MV-4-11 (cell line): ENCODE results near the gene TBC1D30.

ENCODE experiments used
- DNase-seq: peaks from one replicate; lab custom pipeline; 2025; lab: John Stamatoyannopoulos, UW

The TBC1D30 gene

GRCh38 chr12:64860446-64860998 lies 36.1 kb downstream of the TBC1D30 start:
- DNase-seq = no peak

GRCh38 chr12:64864319-64864718 lies 39.9 kb downstream of the TBC1D30 start:
- DNase-seq = no peak

- DNase-seq = no peak
Measured at GRCh38 chr12:64875186-64875585, 50.7 kb downstream of the TBC1D30 start.

GRCh38 chr12:64876388-64877071 lies 52.1 kb downstream of the TBC1D30 start:
- DNase-seq = no peak

- DNase-seq = no peak
Measured at GRCh38 chr12:64877363-64878004, 53.0 kb downstream of the TBC1D30 start.

DNA sequence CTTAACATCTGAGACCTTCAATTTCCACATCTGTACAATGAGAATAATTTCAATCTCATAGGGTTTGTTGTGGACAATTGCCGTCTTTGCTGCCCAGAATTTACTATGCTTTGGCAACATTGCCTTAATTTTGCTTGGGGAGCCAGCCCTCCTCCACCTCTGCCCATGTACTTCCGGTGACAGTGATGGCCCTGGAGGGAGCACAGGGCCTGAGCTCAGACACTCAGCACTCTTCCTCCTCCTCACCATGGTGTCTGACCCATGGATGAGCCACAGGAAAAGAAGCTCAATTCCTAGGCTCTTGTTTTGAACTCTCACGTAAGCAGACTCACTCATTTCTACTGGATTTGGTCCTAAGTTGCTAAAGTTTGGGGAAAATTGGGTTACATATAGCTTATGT lies 58.2 kb downstream of the TBC1D30 start:
- no peak for DNase-seq

GRCh38 chr12:64883264-64884163 lies 59.1 kb downstream of the TBC1D30 start:
- DNase-seq = no peak

DNA sequence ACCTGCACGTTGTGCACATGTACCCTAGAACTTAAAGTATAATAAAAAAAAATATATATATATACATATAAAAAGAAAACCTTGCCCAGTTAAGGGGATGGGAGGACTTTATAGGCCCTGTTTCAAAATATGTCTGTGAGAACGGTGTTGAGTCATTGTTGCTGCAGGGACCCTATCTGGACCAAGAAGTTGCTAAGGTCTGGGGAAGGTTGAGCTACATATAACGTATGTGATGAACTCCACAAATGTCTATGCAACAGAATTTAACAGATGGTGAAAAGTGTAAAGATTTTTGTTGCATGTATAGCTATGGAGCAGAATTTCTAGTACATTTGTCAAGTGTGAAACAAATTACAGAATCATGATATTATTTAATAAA lies 59.7 kb downstream of the TBC1D30 start:
- no peak for DNase-seq

GRCh38 chr12:64884728-64885127 lies 60.3 kb downstream of the TBC1D30 start:
- no peak for DNase-seq

GRCh38 chr12:64889434-64890216 lies 65.2 kb downstream of the TBC1D30 start:
- DNase-seq = no peak

- DNase-seq = peak; percentile 35
Measured at GRCh38 chr12:64890873-64891468, 66.5 kb downstream of the TBC1D30 start.

DNA sequence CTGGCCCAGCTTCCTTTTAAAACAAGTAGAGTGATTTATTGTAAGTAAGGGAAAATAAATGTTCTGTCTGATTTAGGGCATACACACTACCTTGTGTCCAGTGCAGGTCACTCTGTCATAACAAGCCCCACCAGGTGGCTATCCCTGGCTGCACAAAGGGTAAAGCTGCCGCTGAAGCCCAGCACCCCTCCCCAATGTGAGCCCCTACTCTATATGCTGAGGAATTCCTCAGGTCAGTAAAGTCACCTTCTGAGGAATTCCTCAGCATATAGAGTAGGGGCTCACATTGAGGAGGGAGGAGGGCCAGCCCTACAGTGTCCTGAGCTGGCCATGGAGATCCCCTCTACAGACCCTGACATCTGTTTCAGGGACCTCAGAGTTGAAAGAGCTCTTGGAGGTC lies 67.2 kb downstream of the TBC1D30 start:
- no peak for DNase-seq

GRCh38 chr12:64892561-64892960 lies 68.1 kb downstream of the TBC1D30 start:
- DNase-seq = no peak

DNA sequence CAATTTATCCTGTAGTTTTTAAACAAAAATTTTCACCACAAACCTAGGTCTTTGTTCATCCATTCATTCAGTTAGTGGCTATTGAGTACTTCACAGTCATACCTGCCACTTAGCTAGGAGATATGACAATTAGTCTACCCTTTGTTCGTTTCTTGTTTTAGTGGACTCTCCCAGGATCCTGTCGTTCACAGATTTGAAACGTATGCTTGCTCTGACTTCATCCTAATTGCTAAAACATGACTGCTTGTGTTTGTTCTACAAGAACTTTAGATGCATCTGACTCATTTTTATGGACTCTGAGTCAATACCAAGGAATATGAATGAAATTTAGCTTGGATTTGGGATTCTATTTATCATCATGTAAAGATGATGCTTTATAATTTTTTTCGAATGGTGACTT lies 69.5 kb downstream of the TBC1D30 start:
- DNase-seq = no peak

DNA sequence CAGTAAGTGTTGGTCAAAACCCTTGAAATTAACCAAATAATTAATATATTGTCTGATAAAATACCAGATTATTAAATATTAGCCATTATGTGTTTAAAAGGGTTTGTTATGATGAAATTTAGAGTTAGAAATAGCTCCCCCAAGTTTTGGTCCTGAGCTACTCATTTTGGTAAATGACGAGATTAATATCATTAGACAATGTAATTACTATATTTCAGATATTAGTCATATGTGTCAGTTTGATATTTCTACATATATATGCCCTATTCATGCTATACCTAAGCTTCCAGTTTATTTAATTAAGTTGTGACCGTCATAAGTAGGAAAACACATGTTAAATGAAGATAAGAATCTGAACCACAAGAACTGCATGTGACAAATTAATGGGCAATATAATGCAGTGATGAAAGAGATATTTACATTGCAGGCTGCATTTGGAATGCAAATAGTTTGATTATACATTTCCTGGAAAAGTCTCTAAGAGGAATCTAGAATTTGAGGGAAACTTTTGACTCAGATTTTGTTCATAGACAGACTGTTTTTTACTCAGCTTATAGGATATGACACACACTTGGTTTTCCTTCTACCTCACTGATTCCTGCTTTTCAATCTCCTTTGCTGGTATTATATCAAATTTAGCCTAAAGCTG lies 70.5 kb downstream of the TBC1D30 start:
- no peak for DNase-seq

DNA sequence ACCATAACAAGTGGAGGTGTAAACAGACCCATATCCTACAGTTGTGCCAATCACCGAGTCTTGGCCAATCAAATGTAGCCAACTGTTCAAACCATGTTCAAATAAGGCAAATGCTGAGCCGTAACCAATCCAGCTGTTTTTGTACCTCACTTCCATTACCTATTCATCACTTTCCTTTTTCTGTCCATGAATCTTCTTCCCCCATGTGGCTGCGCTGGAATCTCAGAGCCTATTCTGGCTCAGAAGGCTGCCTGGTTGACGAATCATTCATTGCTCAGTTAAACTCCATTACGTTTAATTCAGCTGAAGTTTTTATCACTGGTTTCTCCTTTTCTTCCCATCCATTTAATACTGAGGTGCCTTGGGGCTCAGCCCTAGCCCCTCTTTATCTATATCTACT lies 71.1 kb downstream of the TBC1D30 start:
- DNase-seq = no peak

- DNase-seq = no peak
Measured at GRCh38 chr12:64900540-64900939, 76.1 kb downstream of the TBC1D30 start.

DNA sequence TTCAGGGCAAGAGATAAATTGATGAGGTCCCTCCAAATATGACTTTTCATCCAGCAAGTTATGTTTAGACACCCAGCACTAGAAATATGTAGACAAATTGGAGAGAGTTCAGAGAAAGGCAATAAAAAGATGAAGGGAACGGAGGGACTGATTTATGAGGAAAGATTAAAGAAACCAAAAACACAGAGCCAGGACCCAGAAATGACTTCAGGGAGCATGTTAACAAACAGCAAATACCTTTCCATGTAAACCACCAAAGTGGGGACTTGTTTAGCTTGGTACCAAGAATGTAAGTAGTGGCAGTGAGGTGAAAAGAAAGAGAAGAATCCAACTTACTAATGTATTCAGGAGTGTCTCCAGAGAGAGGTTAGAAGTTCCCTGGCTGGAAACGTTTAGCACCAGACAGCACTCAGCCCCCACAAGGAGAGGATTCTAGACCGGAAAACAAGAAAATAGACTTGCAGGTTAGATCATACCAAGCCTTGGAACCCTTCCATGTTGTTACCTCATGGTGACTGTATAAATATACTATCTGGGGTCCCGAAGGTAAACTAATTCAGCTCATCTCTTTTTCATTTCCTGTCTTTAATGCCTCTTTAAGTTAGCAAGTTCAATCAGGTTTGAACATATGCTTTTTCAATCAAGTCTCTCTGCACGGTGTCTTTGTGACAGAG lies 79.2 kb downstream of the TBC1D30 start:
- DNase-seq = no peak

GRCh38 chr12:64907097-64907496 lies 82.7 kb downstream of the TBC1D30 start:
- DNase-seq = no peak

DNA sequence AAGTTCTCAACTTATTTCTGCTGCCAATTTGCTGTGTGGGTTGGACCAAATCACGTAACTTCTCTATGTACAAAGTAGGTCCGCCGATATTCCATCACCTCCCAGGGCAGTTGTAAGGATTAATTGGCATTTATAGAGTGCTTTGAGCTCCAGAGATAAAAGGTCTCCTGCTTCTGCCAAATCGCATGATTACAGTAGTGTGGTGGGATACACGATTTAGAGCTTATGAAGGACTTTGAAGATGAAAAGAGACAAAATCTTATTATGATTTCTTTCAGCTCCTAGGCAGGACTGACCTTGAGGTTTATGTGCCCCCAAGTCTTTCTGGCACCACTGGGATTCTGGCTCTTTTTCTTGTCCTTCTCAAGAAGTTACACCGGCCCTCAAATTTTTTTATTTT lies 84.7 kb downstream of the TBC1D30 start:
- no peak for DNase-seq
